ENCODE data around the gene RNASE8. TPM values are rescaled to one million over a fixed set of nuclear protein-coding genes. Genes with fewer than 3 reads are reported as not detected.
A peak's percentile ranks its signal among the peaks of the same experiment; 100 is the strongest.

Gene RNASE8
- polyA plus RNA-seq, 3 donors = not detected

DNA sequence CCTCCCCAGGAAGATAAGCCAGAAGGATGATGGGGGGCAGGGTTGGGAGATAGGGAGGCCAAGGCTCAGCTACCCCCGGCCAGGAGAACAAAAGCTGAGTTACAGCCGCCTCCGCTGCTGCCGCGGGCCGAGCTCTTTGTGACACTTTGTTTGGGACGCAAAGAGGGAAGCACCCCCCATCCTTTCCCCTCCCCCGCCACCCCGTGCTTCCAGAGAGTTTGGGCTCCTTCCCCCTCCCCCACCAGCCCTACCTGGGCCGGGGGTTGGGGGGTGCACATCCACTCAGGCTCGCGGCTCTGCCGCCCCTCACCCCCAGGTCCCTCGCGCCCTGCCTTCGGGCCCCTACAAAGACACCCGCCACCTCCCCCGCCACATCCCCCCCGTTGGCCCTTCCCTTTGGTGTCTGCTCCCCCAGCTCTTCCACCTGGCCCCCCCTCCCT, 40.0 kb downstream of the RNASE8 start:
- no peak overlapping the region for H2AFZ ChIP-seq (ENCODE audit: insufficient read depth, low read depth, low read length, poor library complexity, severe bottlenecking)
- intact Hi-C loops (cut with micrococcal nuclease) = loop anchor here in 1 of 2 donors (10.0 kb wide), 1 partner anchor 413 kb away; the partner anchor contains the start of genes ANG and RNASE4
- H3K9ac ChIP-seq (ENCODE audit: insufficient read depth, low read length, poor library complexity, severe bottlenecking) = no peak overlapping the region
- no peaks in the 10 kb centered on the region for H3K36me3 ChIP-seq (replicated peaks in 1 of 2; ENCODE audit: control insufficient read depth in 1 of 2, insufficient read depth in 2 of 2, low read length in 2 of 2)
- H3K9me3 Mint-ChIP-seq = peaks cover 0 to 2% (median 0%) of the 10 kb centered on the region in 7 donors
- H3K4me1 Mint-ChIP-seq = peaks cover 20% of the 10 kb centered on the region
- peak overlapping the region in 2 of 3 experiments; percentile 6 to 34 for H3K4me3 ChIP-seq (replicated peaks in 1 of 3; ENCODE audit: low read depth in 2 of 3, low read length in 3 of 3)
- DNase-seq = peak in 1 of 3 donors; percentile 33
- peak overlapping the region; percentile 54 for H3K4me2 ChIP-seq (replicated peaks; ENCODE audit: extremely low read depth, low read length, poor library complexity, severe bottlenecking)
- peaks cover 5% of the 10 kb centered on the region for H4K20me1 ChIP-seq (ENCODE audit: insufficient read depth, low read length)
- H3K27me3 ChIP-seq (ENCODE audit: control insufficient read depth in 2 of 2, insufficient read depth in 2 of 2, low read length in 2 of 2) = peaks cover 0 to 3% of the 10 kb centered on the region in 2 donors
- peaks cover 4 to 18% (median 18%) of the 10 kb centered on the region in 3 donors for H3K27me3 Mint-ChIP-seq (ENCODE audit: low read depth in 3 of 3)
- WGBS (ENCODE audit: insufficient coverage) = 0% methylated on average over 10 of the region's 19 CpGs
- H3K4me3 Mint-ChIP-seq = peak overlapping the region; percentile 79 to 85
- peak overlapping the region in 5 of 7 donors; percentile 26 to 91 (median 66) for H3K27ac Mint-ChIP-seq
- TF ChIP-seq, protein P1, sequence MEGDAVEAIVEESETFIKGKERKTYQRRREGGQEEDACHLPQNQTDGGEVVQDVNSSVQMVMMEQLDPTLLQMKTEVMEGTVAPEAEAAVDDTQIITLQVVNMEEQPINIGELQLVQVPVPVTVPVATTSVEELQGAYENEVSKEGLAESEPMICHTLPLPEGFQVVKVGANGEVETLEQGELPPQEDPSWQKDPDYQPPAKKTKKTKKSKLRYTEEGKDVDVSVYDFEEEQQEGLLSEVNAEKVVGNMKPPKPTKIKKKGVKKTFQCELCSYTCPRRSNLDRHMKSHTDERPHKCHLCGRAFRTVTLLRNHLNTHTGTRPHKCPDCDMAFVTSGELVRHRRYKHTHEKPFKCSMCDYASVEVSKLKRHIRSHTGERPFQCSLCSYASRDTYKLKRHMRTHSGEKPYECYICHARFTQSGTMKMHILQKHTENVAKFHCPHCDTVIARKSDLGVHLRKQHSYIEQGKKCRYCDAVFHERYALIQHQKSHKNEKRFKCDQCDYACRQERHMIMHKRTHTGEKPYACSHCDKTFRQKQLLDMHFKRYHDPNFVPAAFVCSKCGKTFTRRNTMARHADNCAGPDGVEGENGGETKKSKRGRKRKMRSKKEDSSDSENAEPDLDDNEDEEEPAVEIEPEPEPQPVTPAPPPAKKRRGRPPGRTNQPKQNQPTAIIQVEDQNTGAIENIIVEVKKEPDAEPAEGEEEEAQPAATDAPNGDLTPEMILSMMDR (IDR thresholded peaks at IDR 0.05) = no peak
- no peaks in the 10 kb centered on the region for H3K36me3 Mint-ChIP-seq
- H3K9me3 ChIP-seq (replicated peaks in 1 of 2; ENCODE audit: control insufficient read depth in 1 of 2, insufficient read depth in 1 of 2, low read length in 2 of 2) = no peaks in the 10 kb centered on the region
- no peak overlapping the region for H3K27ac ChIP-seq (ENCODE audit: low read depth in 1 of 2, low read length in 2 of 2)
- peaks cover 15 to 19% of the 10 kb centered on the region in 2 donors for H3K4me1 ChIP-seq (ENCODE audit: control insufficient read depth in 1 of 2, insufficient read depth in 2 of 2, low read length in 2 of 2)
- no peaks in the 10 kb centered on the region for H3K79me2 ChIP-seq (ENCODE audit: insufficient read depth, low read length)

DNA sequence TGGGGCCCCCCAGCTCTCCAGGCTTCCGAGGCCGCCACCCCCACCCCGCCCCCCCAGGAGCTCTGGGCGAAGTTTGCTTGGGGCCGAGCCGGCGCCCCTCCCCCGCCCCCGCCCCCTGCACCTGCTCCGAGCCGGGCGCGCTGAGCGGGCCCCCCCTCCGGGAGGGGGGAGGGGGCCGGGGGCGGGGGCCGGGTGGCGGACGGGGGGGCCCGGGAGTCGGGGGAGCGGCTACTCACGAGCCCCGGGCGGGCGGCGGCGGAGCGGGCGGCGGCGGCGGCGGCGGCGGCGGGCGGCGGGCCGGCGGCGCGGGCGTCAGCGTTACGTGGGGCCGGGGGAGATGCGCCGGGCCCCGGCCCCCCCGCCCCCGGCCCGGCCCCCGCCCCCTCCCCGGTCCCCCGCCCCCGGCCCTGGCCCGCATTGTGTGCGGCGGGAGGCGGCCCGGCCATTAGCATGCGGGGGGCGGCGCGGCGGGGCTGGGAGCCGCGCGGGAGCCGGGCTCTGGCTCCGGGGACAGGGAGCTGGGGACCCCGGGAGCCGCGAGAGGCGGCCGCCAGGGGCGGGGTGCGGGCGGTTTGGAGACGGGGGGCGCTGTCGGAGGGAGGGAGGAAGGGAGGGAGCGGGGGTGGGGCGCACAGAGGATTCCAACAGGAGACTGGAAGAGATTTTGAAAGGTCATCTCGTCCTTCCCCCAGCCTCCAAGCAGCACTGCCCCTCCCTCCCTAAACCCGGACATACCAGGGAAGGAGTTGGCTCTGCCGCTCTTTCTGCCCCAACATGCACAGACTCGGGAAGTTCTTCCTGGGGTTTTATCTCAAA, 40.7 kb downstream of the RNASE8 start, which contains the start of gene ZNF219:
TSS of gene ZNF219 (minus strand) at position 580 of the 816 bp plus-strand sequence. CDS start 5,064 bp downstream, outside the sequence.
- peak within 1 kb of the TSS; percentile 58 for H2AFZ ChIP-seq (ENCODE audit: insufficient read depth, low read depth, low read length, poor library complexity, severe bottlenecking)
- TF ChIP-seq, protein P1 (IDR thresholded peaks at IDR 0.05) = no peak
- H3K36me3 ChIP-seq (replicated peaks in 1 of 2; ENCODE audit: control insufficient read depth in 1 of 2, insufficient read depth in 2 of 2, low read length in 2 of 2) = no peaks in the 10 kb centered on the region
- H3K27me3 ChIP-seq (ENCODE audit: control insufficient read depth in 2 of 2, insufficient read depth in 2 of 2, low read length in 2 of 2) = peaks cover 0 to 3% of the 10 kb centered on the region in 2 donors
- peaks cover 16 to 20% of the 10 kb centered on the region in 2 donors for H3K4me1 ChIP-seq (ENCODE audit: control insufficient read depth in 1 of 2, insufficient read depth in 2 of 2, low read length in 2 of 2)
- Mint-ChIP-seq H3K4me3 (peak within 1 kb of the TSS; percentile 83 to 85), H3K36me3 (no peaks in the 10 kb centered on the region), H3K27ac (peak within 1 kb of the TSS in 6 of 7 donors; percentile 63 to 91 (median 70)), H3K27me3 (ENCODE audit: low read depth in 3 of 3) (peaks cover 4 to 18% (median 18%) of the 10 kb centered on the region in 3 donors), H3K9me3 (peaks cover 0 to 2% (median 0%) of the 10 kb centered on the region in 7 donors), H3K4me1 (peaks cover 21% of the 10 kb centered on the region)
- H3K9ac ChIP-seq (ENCODE audit: insufficient read depth, low read length, poor library complexity, severe bottlenecking) = no peak within 1 kb of the TSS
- 0% methylated on average over 30 of the region's 90 CpGs for WGBS (ENCODE audit: insufficient coverage)
- no peaks in the 10 kb centered on the region for H3K79me2 ChIP-seq (ENCODE audit: insufficient read depth, low read length)
- peak within 1 kb of the TSS; percentile 81 for H3K4me2 ChIP-seq (replicated peaks; ENCODE audit: extremely low read depth, low read length, poor library complexity, severe bottlenecking)
- no peaks in the 10 kb centered on the region for H3K9me3 ChIP-seq (replicated peaks in 1 of 2; ENCODE audit: control insufficient read depth in 1 of 2, insufficient read depth in 1 of 2, low read length in 2 of 2)
- no peak within 1 kb of the TSS for H3K27ac ChIP-seq (ENCODE audit: low read depth in 1 of 2, low read length in 2 of 2)
- intact Hi-C loops (cut with micrococcal nuclease) = loop anchor here in 1 of 2 donors (10.0 kb wide), 1 partner anchor 413 kb away; the partner anchor contains the start of genes ANG and RNASE4
- no peaks in the 10 kb centered on the region for H4K20me1 ChIP-seq (ENCODE audit: insufficient read depth, low read length)
- peak within 1 kb of the TSS; percentile 46 to 74 (median 63) for H3K4me3 ChIP-seq (replicated peaks in 1 of 3; ENCODE audit: low read depth in 2 of 3, low read length in 3 of 3)
- no peak for DNase-seq

All from CD14-positive monocyte (primary cell).